Colonic mucosa (tissue), 4 donors: ENCODE measurements around the gene RCOR2. TPM values are rescaled to one million over a fixed set of nuclear protein-coding genes. Genes with fewer than 3 reads are reported as not detected.

Source experiments
- DNase-seq: peaks from one replicate; pipeline ENCODE4 v3.0.0-alpha.2; 2020
- H3K27ac ChIP-seq: fragments of 200-600 bp; one replicate; pipeline ENCODE4 v1.8.0; 2021
- H3K27me3 ChIP-seq: fragments of 200-600 bp; one replicate; pipeline ENCODE4 v1.8.0; 2021
- H3K36me3 ChIP-seq: fragments of 200-600 bp; one replicate; pipeline ENCODE4 v1.8.0; 2021
- H3K4me1 ChIP-seq: fragments of 200-600 bp; one replicate; pipeline ENCODE4 v1.8.0; 2021; ENCODE audit warnings: mild to moderate bottlenecking
- H3K4me3 ChIP-seq: fragments of 200-600 bp; one replicate; pipeline ENCODE4 v1.8.0; 2021
- H3K9ac ChIP-seq, 2 donors: one replicate each; pipeline ENCODE4 v1.7.0; 2013; ENCODE audit warnings: control low read depth in 2 of 2, low read depth in 2 of 2, low read length in 2 of 2
- H3K9me3 ChIP-seq: fragments of 200-600 bp; one replicate; pipeline ENCODE4 v1.8.0; 2021
- CTCF ChIP-seq: fragments of 200-600 bp; IDR thresholded peaks from one replicate; pipeline ENCODE4 v1.8.0; 2022; ENCODE audit warnings: antibody characterized with exemption, mild to moderate bottlenecking
- intact Hi-C: fragments of 100-400 bp; cut with DNase I; formaldehyde crosslinking; loops from one replicate; pipeline ENCODE4 v1.14.1; 2022
- total RNA-seq, 2 donors: library from RNA; stranded (reverse); fragmentation: NEBNext Ultra II Directional in 1 of 2; extraction: Animal tissue kit (Norgen Biotek cat#: 25700) in 1 of 2; gene quantifications; one replicate each; pipeline ENCODE4 v1.2.1, GENCODE V29; 2021
- donor health status: healthy.
- donor health status: DM: no; HTN: no; CAD: no.
- donor health status: DM: no; HTN: no; CAD: no.

Gene RCOR2
- total RNA-seq, 2 donors from 2014 or later = 4.8 to 5.2 TPM

GRCh38 chr11:63912678-63913077 lies 4.3 kb downstream of the RCOR2 start:
- H3K36me3 ChIP-seq = peaks cover 14% of the 10 kb centered on the region
- H3K27me3 ChIP-seq = no peaks in the 10 kb centered on the region
- no peak overlapping the region for H3K27ac ChIP-seq
- DNase-seq = no peak
- no peak overlapping the region for H3K4me3 ChIP-seq
- H3K4me1 ChIP-seq = peaks cover 9% of the 10 kb centered on the region
- TF ChIP-seq CTCF = no peak
- intact Hi-C loops = no loop called here
- no peaks in the 10 kb centered on the region for H3K9me3 ChIP-seq
- H3K9ac ChIP-seq = no peak overlapping the region

GRCh38 chr11:63911876-63912275 lies 5.1 kb downstream of the RCOR2 start:
- intact Hi-C loops = no loop called here

GRCh38 chr11:63911440-63911839 lies 5.5 kb downstream of the RCOR2 start:
- Histone ChIP-seq H3K4me1 (peaks cover 4% of the 10 kb centered on the region), H3K9me3 (no peaks in the 10 kb centered on the region), H3K36me3 (peaks cover 16% of the 10 kb centered on the region), H3K4me3 (no peak overlapping the region), H3K27ac (no peak overlapping the region), H3K27me3 (no peaks in the 10 kb centered on the region), H3K9ac (no peak overlapping the region)
- DNase-seq = no peak
- TF ChIP-seq CTCF = no peak
- intact Hi-C loops = no loop called here

More at GRCh38 chr11:63911876-63912275, 5.1 kb downstream of the RCOR2 start:
- Histone ChIP-seq H3K4me1 (peaks cover 4% of the 10 kb centered on the region), H3K36me3 (peaks cover 16% of the 10 kb centered on the region), H3K9me3 (no peaks in the 10 kb centered on the region), H3K4me3 (no peak overlapping the region), H3K9ac (no peak overlapping the region), H3K27ac (no peak overlapping the region), H3K27me3 (no peaks in the 10 kb centered on the region)
- TF ChIP-seq CTCF = no peak
- no peak for DNase-seq

GRCh38 chr11:63910675-63911074 lies 6.3 kb downstream of the RCOR2 start:
- TF ChIP-seq CTCF = no peak
- Histone ChIP-seq H3K27me3 (no peaks in the 10 kb centered on the region), H3K9ac (no peak overlapping the region), H3K9me3 (no peaks in the 10 kb centered on the region), H3K4me1 (no peaks in the 10 kb centered on the region), H3K36me3 (peaks cover 16% of the 10 kb centered on the region), H3K4me3 (no peak overlapping the region), H3K27ac (no peak overlapping the region)
- intact Hi-C loops = no loop called here
- no peak for DNase-seq

- Histone ChIP-seq H3K9ac (no peak overlapping the region), H3K9me3 (no peaks in the 10 kb centered on the region), H3K36me3 (peaks cover 16% of the 10 kb centered on the region), H3K27me3 (no peaks in the 10 kb centered on the region), H3K4me1 (no peaks in the 10 kb centered on the region), H3K27ac (no peak overlapping the region), H3K4me3 (no peak overlapping the region)
- DNase-seq = no peak
- no peak for TF ChIP-seq CTCF
- intact Hi-C loops = loop anchor here (5.0 kb wide), 1 partner anchor 73 kb away; the partner anchor contains the start of gene MARK2
Measured at GRCh38 chr11:63909591-63910506, 7.1 kb downstream of the RCOR2 start.
